Mucosa of rectum (tissue), 2 donors: ENCODE results near the gene MAPK1.
"Not testable (repeated sequence)": the region's sequence is repeated elsewhere in the genome, so short reads cannot be mapped to it uniquely, and the experiment has no call there.

Source experiments
- H3K27ac ChIP-seq, 2 donors: one replicate each; pipeline ENCODE4 v1.7.0; 2013; ENCODE audit warnings: inconsistent platforms in 2 of 2, low read depth in 2 of 2, low read length in 2 of 2
- H3K27me3 ChIP-seq, 2 donors: one replicate each; pipeline ENCODE4 v1.7.0; 2013; ENCODE audit warnings: low read length in 2 of 2; ENCODE audit not compliant: control insufficient read depth in 2 of 2, insufficient read depth in 2 of 2
- H3K36me3 ChIP-seq, 2 donors: one replicate each; pipeline ENCODE4 v1.7.0; 2013; ENCODE audit warnings: low read length in 2 of 2; ENCODE audit not compliant: control insufficient read depth in 2 of 2, insufficient read depth in 2 of 2
- H3K4me1 ChIP-seq, 2 donors: one replicate each; pipeline ENCODE4 v1.7.0; 2013; ENCODE audit warnings: low read length in 2 of 2, mild to moderate bottlenecking in 1 of 2; ENCODE audit not compliant: control insufficient read depth in 2 of 2, insufficient read depth in 2 of 2
- H3K4me3 ChIP-seq, 2 donors: one replicate each; pipeline ENCODE4 v1.7.0; 2013; ENCODE audit warnings: low read length in 2 of 2
- H3K9ac ChIP-seq, 2 donors: one replicate each; pipeline ENCODE4 v1.7.0; 2013; ENCODE audit warnings: low read length in 2 of 2, low read depth in 1 of 2, mild to moderate bottlenecking in 1 of 2
- H3K9me3 ChIP-seq, 2 donors: one replicate each; pipeline ENCODE4 v1.7.0; 2013; ENCODE audit warnings: low read length in 2 of 2; ENCODE audit not compliant: control insufficient read depth in 2 of 2
- donor health status: healthy.
- donor health status: Normal muscosa, but diverticular disease.

Gene MAPK1

GRCh38 chr22:21728270-21728669 lies 139.2 kb downstream of the MAPK1 start:
- no peaks in the 10 kb centered on the region for H3K4me1 ChIP-seq
- no peak overlapping the region for H3K9ac ChIP-seq
- no peaks in the 10 kb centered on the region for H3K27me3 ChIP-seq
- H3K9me3 ChIP-seq: no peaks in the 10 kb centered on the region
- H3K36me3 ChIP-seq: no peaks in the 10 kb centered on the region
- no peak overlapping the region for H3K4me3 ChIP-seq
- no peak overlapping the region for H3K27ac ChIP-seq

GRCh38 chr22:21727768-21728167 lies 139.7 kb downstream of the MAPK1 start:
- Histone ChIP-seq H3K4me3 (no peak overlapping the region), H3K9ac (no peak overlapping the region), H3K9me3 (no peaks in the 10 kb centered on the region), H3K4me1 (no peaks in the 10 kb centered on the region), H3K27me3 (no peaks in the 10 kb centered on the region), H3K27ac (no peak overlapping the region), H3K36me3 (no peaks in the 10 kb centered on the region)

- Histone ChIP-seq H3K36me3 (no peaks in the 10 kb centered on the region), H3K27me3 (no peaks in the 10 kb centered on the region), H3K4me1 (no peaks in the 10 kb centered on the region), H3K9ac (no peak overlapping the region), H3K4me3 (no peak overlapping the region), H3K9me3 (no peaks in the 10 kb centered on the region), H3K27ac (no peak overlapping the region)
Measured at GRCh38 chr22:21727159-21727558, 140.3 kb downstream of the MAPK1 start.

- Histone ChIP-seq H3K4me1 (no peaks in the 10 kb centered on the region), H3K36me3 (no peaks in the 10 kb centered on the region), H3K4me3 (no peak overlapping the region), H3K27ac (no peak overlapping the region), H3K27me3 (no peaks in the 10 kb centered on the region), H3K9me3 (no peaks in the 10 kb centered on the region), H3K9ac (no peak overlapping the region)
Measured at GRCh38 chr22:21726650-21727049, 140.8 kb downstream of the MAPK1 start.

- H3K27me3 ChIP-seq: no peaks in the 10 kb centered on the region
- H3K9ac ChIP-seq: no peak overlapping the region
- H3K27ac ChIP-seq: no peak overlapping the region
- H3K36me3 ChIP-seq: no peaks in the 10 kb centered on the region
- H3K4me3 ChIP-seq: no peak overlapping the region
- H3K9me3 ChIP-seq: no peaks in the 10 kb centered on the region
- H3K4me1 ChIP-seq: no peaks in the 10 kb centered on the region
Measured at GRCh38 chr22:21725956-21726649, 141.3 kb downstream of the MAPK1 start.

- not testable (repeated sequence) for H3K9me3 ChIP-seq, H3K36me3 ChIP-seq, H3K27ac ChIP-seq, H3K4me1 ChIP-seq, H3K9ac ChIP-seq, H3K27me3 ChIP-seq, H3K4me3 ChIP-seq
Measured at GRCh38 chr22:21724496-21724895, 142.9 kb downstream of the MAPK1 start.

- not testable (repeated sequence) for H3K9ac ChIP-seq, H3K4me3 ChIP-seq, H3K36me3 ChIP-seq, H3K27ac ChIP-seq, H3K9me3 ChIP-seq, H3K4me1 ChIP-seq, H3K27me3 ChIP-seq
Measured at GRCh38 chr22:21721195-21721852, 146.1 kb downstream of the MAPK1 start.

- H3K36me3 ChIP-seq, H3K27ac ChIP-seq, H3K9me3 ChIP-seq, H3K9ac ChIP-seq, H3K4me3 ChIP-seq, H3K27me3 ChIP-seq, H3K4me1 ChIP-seq: not testable (repeated sequence)
Measured at GRCh38 chr22:21720191-21720859, 147.1 kb downstream of the MAPK1 start.

- no peaks in the 10 kb centered on the region for H3K9me3 ChIP-seq
- no peak overlapping the region for H3K4me3 ChIP-seq
- H3K9ac ChIP-seq: no peak overlapping the region
- no peaks in the 10 kb centered on the region for H3K4me1 ChIP-seq
- no peaks in the 10 kb centered on the region for H3K36me3 ChIP-seq
- no peak overlapping the region for H3K27ac ChIP-seq
- no peaks in the 10 kb centered on the region for H3K27me3 ChIP-seq
Measured at GRCh38 chr22:21719024-21719423, 148.4 kb downstream of the MAPK1 start.

GRCh38 chr22:21718499-21718898 lies 148.9 kb downstream of the MAPK1 start:
- no peaks in the 10 kb centered on the region for H3K27me3 ChIP-seq
- no peak overlapping the region for H3K9ac ChIP-seq
- no peak overlapping the region for H3K27ac ChIP-seq
- no peaks in the 10 kb centered on the region for H3K36me3 ChIP-seq
- no peaks in the 10 kb centered on the region for H3K4me1 ChIP-seq
- H3K4me3 ChIP-seq: no peak overlapping the region
- no peaks in the 10 kb centered on the region for H3K9me3 ChIP-seq
